Sigmoid colon (tissue), 7 donors: ENCODE data around the gene ABCA1. TPM values are rescaled to one million over a fixed set of nuclear protein-coding genes. Genes with fewer than 3 reads are reported as not detected.

Experiments
- DNase-seq: peaks from one replicate; pipeline ENCODE4 v3.0.0-alpha.2; 2019
- H3K27ac ChIP-seq, 4 donors: fragments of 200-600 bp; sonication (generic); one replicate each; pipeline ENCODE4 v1.5.1; 2016 to 2019; ENCODE audit warnings: mild to moderate bottlenecking in 1 of 4
- H3K27me3 ChIP-seq, 3 donors: fragments of 200-600 bp; sonication (generic); one replicate each; pipeline ENCODE4 v1.5.1; 2019; ENCODE audit warnings: mild to moderate bottlenecking in 1 of 3
- H3K36me3 ChIP-seq, 4 donors: fragments of 200-600 bp; sonication (generic); one replicate each; pipeline ENCODE4 v1.5.1; 2016 to 2019
- H3K4me1 ChIP-seq, 4 donors: fragments of 200-600 bp; sonication (generic); one replicate each; pipeline ENCODE4 v1.5.1; 2017 to 2019
- H3K4me3 ChIP-seq, 4 donors: fragments of 200-600 bp; sonication (generic); one replicate each; pipeline ENCODE4 v1.5.1; 2017 to 2019; ENCODE audit warnings: mild to moderate bottlenecking in 2 of 4, moderate library complexity in 1 of 4
- H3K9me3 ChIP-seq, 4 donors: fragments of 200-600 bp in 3 of 4; sonication (generic) in 3 of 4; one replicate each; pipeline versions ENCODE4 v1.5.1 to v1.6.1; 2013 to 2019
- CTCF ChIP-seq, 4 experiments: fragments of 450-650 bp in 3 of 4; fragments of 200-600 bp in 1 of 4; IDR thresholded peaks; one replicate each; pipeline ENCODE4 v1.5.1; 2016 to 2019; ENCODE audit warnings: antibody characterized with exemption in 4 of 4, mild to moderate bottlenecking in 3 of 4, moderate library complexity in 2 of 4
- EP300 ChIP-seq, 4 donors: sonication (generic); formaldehyde crosslinking; IDR thresholded peaks; one replicate each; pipeline ENCODE4 v1.6.1; 2017; ENCODE audit warnings: antibody characterized with exemption in 4 of 4
- POLR2A ChIP-seq, 2 donors: fragments of 450-650 bp; IDR thresholded peaks; one replicate each; pipeline ENCODE4 v1.6.1; 2016; ENCODE audit warnings: antibody characterized with exemption in 2 of 2, mild to moderate bottlenecking in 2 of 2, moderate library complexity in 2 of 2
- POLR2AphosphoS5 ChIP-seq, 4 donors: sonication (generic); formaldehyde crosslinking; IDR thresholded peaks; one replicate each; pipeline ENCODE4 v1.6.1; 2017; ENCODE audit warnings: antibody characterized with exemption in 4 of 4
- WGBS, 2 donors: extraction: QIAGEN DNeasy Blood & Tissue Kit; methylation state at CpG; one replicate each; pipeline ENCODE4 v1.1.7; 2013; 5-methylcytosine and 5-hydroxymethylcytosine counted together
- intact Hi-C: fragments of 100-400 bp; cut with DNase I; formaldehyde crosslinking; loops from one replicate; pipeline ENCODE4 v1.15.1; 2023
- polyA plus RNA-seq, 3 donors: library from polyadenylated mRNA; stranded (reverse); fragments of 200-250 nt; gene quantifications; one replicate each; pipeline ENCODE4 v1.2.3, GENCODE V29; 2013
- total RNA-seq, 4 donors: library from RNA; depleted of rRNA; stranded (reverse); fragments of >200 nt; gene quantifications; one replicate each; pipeline ENCODE4 v1.1.0, GENCODE V29; 2016
- donor health status: healthy with polysubstance abuse.
- donor health status: Bipolar disorder and iron deficiency.
- donor health status: healthy.

The ABCA1 gene
- total and polyA plus RNA-seq, 7 donors = 2.4 to 110 (median 76.7) TPM

DNA sequence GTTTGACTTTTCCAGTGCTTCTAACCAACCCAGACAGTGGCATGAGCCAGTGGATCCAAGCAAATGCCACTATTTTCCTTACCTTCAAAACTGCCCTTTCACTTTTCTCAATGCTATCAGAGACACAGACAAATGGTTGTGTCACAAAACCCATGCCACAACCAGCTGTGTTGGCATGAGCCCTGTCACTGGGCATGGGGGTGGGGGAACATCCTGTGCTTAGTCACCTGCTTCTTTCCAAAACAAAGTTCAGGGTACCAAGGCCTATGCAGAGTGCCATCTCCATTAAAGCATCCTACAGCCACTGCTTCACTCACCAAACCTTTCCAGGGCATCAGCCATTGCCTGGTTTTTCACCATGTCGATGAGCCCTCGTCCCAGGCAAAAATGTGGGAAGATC lies 133.9 kb downstream of the ABCA1 start:
- no peak for TF ChIP-seq POLR2AphosphoS5 (IDR thresholded peaks at IDR 0.05)
- TF ChIP-seq POLR2A (IDR thresholded peaks at IDR 0.05) = no peak
- TF ChIP-seq EP300 (IDR thresholded peaks at IDR 0.05) = no peak
- TF ChIP-seq CTCF (IDR thresholded peaks at IDR 0.05) = no peak
- WGBS, 2 donors = 95 to 99% methylated on average over 2 of the region's 2 CpGs
- no peaks in the 10 kb centered on the region for H3K27me3 ChIP-seq
- H3K9me3 ChIP-seq = no peaks in the 10 kb centered on the region
- DNase-seq = no peak
- peaks cover 0 to 12% (median 0%) of the 10 kb centered on the region in 4 donors for H3K4me1 ChIP-seq
- H3K4me3 ChIP-seq = no peak overlapping the region
- H3K36me3 ChIP-seq = peaks cover 60 to 100% (median 97%) of the 10 kb centered on the region in 4 donors
- intact Hi-C loops = loop anchor here (5.0 kb wide), 1 partner anchor 33 kb away; no protein-coding TSS in a partner anchor
- no peak overlapping the region for H3K27ac ChIP-seq

DNA sequence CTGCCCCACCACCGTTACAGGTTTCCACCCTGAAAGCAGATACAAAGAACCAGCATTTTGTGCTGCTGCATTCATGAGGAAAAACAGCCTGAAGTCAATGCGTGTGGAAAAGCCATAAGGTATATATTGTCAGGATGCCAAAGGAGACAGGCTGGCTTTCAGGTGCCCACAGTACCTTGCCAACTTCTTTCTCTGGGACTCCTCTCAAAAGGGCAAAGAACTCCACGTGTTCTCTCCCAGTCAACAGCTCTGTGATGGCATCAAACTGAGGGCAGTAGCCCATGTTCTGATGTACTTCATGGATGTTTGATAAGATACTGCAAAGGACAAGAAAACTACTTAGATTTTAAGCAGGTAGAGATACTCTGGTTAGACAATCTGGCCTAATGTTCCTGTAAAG lies 139.7 kb downstream of the ABCA1 start:
- H3K9me3 ChIP-seq = no peaks in the 10 kb centered on the region
- TF ChIP-seq CTCF (IDR thresholded peaks at IDR 0.05) (no peak), EP300 (IDR thresholded peaks at IDR 0.05) (no peak), POLR2AphosphoS5 (IDR thresholded peaks at IDR 0.05) (no peak), POLR2A (IDR thresholded peaks at IDR 0.05) (no peak)
- WGBS, 2 donors = 70 to 88% methylated on average over 3 of the region's 3 CpGs

GRCh38 chr9:104787306-104788015 lies 140.5 kb downstream of the ABCA1 start:
- Histone ChIP-seq H3K4me1 (no peaks in the 10 kb centered on the region), H3K27me3 (no peaks in the 10 kb centered on the region), H3K36me3 (peaks cover 56 to 100% (median 92%) of the 10 kb centered on the region in 4 donors), H3K4me3 (no peak overlapping the region), H3K9me3 (no peaks in the 10 kb centered on the region), H3K27ac (no peak overlapping the region)
- WGBS, 2 donors = 60 to 71% methylated on average over 7 of the region's 7 CpGs
- intact Hi-C loops = no loop called here
- no peak for DNase-seq
- TF ChIP-seq POLR2AphosphoS5 (IDR thresholded peaks at IDR 0.05) = no peak

More for the DNA sequence above, 139.7 kb downstream of the ABCA1 start:
- no peak overlapping the region for H3K27ac ChIP-seq
- H3K4me3 ChIP-seq = no peak overlapping the region
- H3K4me1 ChIP-seq = no peaks in the 10 kb centered on the region
- intact Hi-C loops = no loop called here
- H3K27me3 ChIP-seq = no peaks in the 10 kb centered on the region
- peaks cover 60 to 100% (median 95%) of the 10 kb centered on the region in 4 donors for H3K36me3 ChIP-seq
- no peak for DNase-seq

GRCh38 chr9:104786293-104786692 lies 141.7 kb downstream of the ABCA1 start:
- WGBS, 2 donors = 91 to 98% methylated on average over 1 of the region's 1 CpG
- TF ChIP-seq CTCF (IDR thresholded peaks at IDR 0.05) (no peak), POLR2AphosphoS5 (IDR thresholded peaks at IDR 0.05) (no peak), POLR2A (IDR thresholded peaks at IDR 0.05) (no peak), EP300 (IDR thresholded peaks at IDR 0.05) (no peak)
- H3K27ac ChIP-seq = no peak overlapping the region
- no peaks in the 10 kb centered on the region for H3K4me1 ChIP-seq
- H3K4me3 ChIP-seq = no peak overlapping the region
- no peak for DNase-seq
- intact Hi-C loops = no loop called here
- H3K9me3 ChIP-seq = no peaks in the 10 kb centered on the region
- H3K27me3 ChIP-seq = no peaks in the 10 kb centered on the region
- H3K36me3 ChIP-seq = peaks cover 59 to 100% (median 81%) of the 10 kb centered on the region in 4 donors

DNA sequence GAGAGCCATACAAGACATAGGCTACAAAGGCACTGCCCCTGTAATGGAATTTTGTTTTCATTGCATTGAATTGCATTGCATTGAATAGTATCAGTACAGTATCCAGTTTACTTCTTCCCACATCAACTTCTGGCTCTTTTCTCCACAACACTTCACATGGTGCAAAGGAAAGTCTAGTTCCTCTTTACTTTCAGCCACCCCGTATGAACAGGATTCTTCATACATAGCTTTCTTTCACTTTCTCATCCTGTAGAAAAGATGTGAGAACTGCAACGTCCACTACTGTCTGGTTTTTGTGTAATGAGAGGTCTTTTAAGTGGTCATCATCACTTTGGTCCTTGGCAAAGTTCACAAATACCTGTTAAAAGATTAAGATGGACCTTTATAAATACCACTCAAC lies 143.9 kb downstream of the ABCA1 start:
- no peak overlapping the region for H3K27ac ChIP-seq
- no peaks in the 10 kb centered on the region for H3K27me3 ChIP-seq
- WGBS, 2 donors = 42 to 67% methylated on average over 2 of the region's 2 CpGs
- TF ChIP-seq CTCF (IDR thresholded peaks at IDR 0.05) = no peak
- no peaks in the 10 kb centered on the region for H3K4me1 ChIP-seq
- intact Hi-C loops = no loop called here
- no peak overlapping the region for H3K4me3 ChIP-seq
- peaks cover 52 to 86% (median 62%) of the 10 kb centered on the region in 4 donors for H3K36me3 ChIP-seq
- no peaks in the 10 kb centered on the region for H3K9me3 ChIP-seq
- DNase-seq = no peak
